Activated CD4-positive, alpha-beta T cell treated with anti-CD3 and anti-CD28 coated beads, Interleukin-2, Interleukin-4, amounts not matched to agents 100 ng/mL and 50 ng/mL, durations not matched to agents 16 hours and 8 hours (primary cell): ENCODE measurements around the gene LRR1.

ENCODE experiments used
- DNase-seq: peaks from one replicate; pipeline ENCODE4 v3.0.0-alpha.2; 2020; ENCODE audit warnings: low spot score

Gene LRR1, protein sequence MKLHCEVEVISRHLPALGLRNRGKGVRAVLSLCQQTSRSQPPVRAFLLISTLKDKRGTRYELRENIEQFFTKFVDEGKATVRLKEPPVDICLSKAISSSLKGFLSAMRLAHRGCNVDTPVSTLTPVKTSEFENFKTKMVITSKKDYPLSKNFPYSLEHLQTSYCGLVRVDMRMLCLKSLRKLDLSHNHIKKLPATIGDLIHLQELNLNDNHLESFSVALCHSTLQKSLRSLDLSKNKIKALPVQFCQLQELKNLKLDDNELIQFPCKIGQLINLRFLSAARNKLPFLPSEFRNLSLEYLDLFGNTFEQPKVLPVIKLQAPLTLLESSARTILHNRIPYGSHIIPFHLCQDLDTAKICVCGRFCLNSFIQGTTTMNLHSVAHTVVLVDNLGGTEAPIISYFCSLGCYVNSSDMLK

GRCh38 chr14:49598485-49599300 lies at the start of gene LRR1:
TSS of gene LRR1 (plus strand) at chr14:49598940. CDS start at chr14:49599021, 81 bp downstream.
- peak; percentile 88 for DNase-seq

DNA sequence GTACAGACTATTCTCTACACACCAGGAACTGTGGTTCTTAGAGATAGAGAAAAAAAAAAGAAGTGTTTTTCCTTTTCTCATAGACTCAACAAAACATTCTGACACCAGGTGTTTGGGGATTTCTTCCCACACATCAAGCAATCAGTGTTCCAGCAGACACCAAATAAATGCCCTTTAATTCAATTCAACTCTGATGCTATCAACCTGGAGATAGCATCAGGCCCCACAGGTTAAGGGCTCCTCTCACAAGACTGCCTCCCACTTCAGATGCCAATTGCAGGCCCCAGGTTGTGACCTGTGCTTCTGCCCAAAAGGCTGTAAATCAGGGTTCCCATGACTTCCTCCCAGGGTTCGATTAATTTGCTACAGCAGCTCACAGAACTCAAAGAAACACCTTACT lies 49.3 kb upstream of the LRR1 start:
- no peak for DNase-seq

GRCh38 chr14:49549881-49550280 lies 48.9 kb upstream of the LRR1 start:
- DNase-seq: no peak

GRCh38 chr14:49550286-49551184 lies 48.2 kb upstream of the LRR1 start:
- DNase-seq: no peak

GRCh38 chr14:49551569-49551968 lies 47.2 kb upstream of the LRR1 start:
- no peak for DNase-seq

GRCh38 chr14:49553106-49553505 lies 45.6 kb upstream of the LRR1 start:
- DNase-seq: no peak

- DNase-seq: no peak
Observed at GRCh38 chr14:49553892-49554291, 44.8 kb upstream of the LRR1 start.

- DNase-seq: no peak
Observed at GRCh38 chr14:49559979-49560768, 38.6 kb upstream of the LRR1 start.

DNA sequence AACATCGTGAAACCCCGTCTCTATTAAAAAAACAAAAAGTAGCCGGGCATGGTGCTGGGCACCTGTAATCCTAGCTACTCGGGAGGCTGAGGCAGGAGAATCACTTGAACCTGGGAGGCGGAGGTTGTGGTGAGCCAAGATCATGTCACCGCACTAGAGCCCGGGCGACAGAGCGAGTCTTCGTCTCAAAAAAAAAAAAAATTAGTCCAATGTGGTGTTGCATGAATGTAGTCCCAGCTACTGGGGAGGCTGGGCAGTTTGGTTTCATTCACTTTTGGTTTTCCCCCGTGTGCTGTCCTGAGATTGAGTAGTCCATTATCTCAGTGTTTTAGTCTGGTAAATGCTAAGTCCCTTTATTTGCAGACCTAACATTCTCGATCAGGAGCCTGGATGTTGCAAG lies 32.0 kb upstream of the LRR1 start:
- DNase-seq: no peak

DNA sequence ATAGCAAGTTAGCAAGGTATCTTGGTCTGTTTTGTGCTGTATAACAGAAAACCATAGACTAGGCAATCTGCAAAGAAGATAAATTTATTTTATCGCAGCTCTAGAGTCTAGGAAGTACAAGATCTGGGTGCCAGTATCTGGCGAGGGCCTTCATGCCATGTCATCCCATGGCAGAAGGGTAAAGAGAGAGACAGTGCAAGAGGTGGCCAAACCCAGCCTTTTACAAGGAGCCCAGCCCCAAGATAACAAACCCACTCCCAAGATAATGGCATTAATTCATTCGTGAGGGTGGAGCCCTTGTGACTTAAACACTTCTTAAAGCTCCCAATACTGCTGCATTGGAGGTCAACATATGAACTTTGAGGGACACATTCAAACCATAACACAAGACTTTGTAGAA lies 29.5 kb upstream of the LRR1 start:
- DNase-seq: no peak

DNA sequence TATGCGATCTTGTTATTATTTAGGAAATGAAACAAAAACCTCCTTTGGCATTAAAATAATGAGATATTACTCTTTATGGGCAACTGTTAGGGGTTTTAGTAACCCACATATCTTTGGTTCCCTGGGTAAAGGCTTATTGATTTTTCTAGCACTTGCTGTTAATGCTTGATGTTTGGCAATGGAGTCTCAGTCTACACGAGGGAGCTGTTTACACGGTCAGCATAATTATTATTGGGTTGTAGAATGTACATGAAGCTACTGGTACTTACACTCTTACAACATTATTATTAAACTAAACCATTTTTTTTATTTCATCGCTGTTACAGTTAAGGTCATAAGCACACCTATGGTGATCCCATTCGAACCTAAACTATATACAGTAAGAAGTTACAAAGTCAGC lies 24.7 kb upstream of the LRR1 start:
- DNase-seq: no peak

GRCh38 chr14:49578141-49578540 lies 20.6 kb upstream of the LRR1 start:
- no peak for DNase-seq

DNA sequence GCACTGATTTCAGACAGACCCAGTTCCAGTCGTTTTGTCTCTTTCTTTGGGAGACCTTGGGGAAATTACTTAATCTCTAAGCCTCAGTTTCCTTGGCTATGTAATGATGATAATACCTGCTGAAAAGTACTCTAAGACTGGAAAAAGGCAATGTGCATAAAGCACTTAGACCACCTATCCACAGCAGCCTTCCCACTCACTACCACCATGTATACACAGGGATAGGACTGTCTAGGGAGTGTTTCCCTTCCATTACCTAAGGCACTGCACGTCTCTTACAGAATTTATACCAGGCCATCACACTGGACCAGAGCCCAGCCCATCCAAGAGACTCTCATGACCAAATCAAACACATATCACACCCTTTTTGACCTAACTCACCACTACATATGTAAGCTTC lies 18.9 kb upstream of the LRR1 start:
- DNase-seq: no peak

DNA sequence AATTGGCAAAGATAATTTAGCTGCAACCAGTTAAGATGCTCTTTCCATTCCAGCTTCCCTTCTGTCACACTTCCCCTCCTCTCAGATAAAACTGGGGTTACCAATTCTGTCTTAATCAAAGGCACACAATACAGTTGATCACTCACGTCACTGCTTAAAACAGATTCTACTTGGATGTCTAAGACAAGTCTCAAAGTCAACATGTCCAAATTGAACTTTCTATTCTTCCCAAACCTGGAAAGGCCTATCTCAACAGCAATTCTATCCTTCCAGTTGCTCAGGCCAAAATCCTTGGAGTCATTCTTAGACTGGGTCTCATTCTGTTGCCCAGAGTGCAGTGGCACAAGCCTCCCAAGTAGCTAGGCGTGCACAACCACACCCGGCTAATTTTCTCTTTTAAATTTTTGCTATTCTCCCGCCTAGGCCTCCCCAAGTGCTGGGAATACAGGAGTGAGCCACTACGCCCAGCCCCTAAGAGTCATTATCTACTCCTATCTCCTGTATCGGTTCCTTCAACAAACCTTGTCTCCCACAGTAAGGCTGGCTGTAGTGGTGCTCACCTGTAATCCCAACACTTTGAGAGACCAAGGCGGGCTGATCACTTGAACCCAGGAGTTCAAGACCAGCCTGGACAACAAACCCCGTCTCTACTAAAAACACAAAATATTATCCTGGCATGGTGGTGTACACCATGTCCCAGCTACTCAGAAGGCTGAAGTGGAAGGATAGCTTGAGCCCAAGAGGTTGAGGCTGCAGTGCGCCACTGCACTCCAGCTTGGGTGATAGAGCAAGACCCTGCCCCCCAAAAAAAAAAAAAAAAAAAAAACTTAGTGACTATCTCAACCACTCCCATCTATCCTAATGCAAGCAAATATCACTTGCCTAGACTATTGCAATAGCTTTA lies 17.3 kb upstream of the LRR1 start:
- DNase-seq: no peak

GRCh38 chr14:49582113-49582977 lies 16.4 kb upstream of the LRR1 start:
- no peak for DNase-seq

- no peak for DNase-seq
Observed at GRCh38 chr14:49583629-49584028, 15.1 kb upstream of the LRR1 start.

DNA sequence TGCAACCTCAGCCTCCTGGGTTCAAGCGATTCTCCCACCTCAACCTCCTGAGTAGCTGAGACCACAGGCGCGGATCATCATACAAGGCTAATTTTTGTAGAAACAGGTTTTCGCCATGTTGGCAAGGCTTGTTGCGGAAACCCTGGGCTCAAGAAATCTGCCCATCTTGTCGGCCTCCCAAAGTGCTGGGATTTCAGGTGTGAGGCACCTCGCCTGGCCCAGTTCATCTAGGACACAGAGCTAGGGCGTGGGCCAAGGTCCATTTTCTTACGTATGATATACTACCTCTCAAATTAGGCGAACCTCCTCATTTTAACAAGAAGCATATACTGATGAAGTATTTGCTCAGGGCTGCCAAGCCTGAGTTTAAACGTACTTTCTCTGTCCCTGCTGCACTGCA lies 14.7 kb upstream of the LRR1 start:
- DNase-seq: no peak

- DNase-seq: peak; percentile 43
Observed at GRCh38 chr14:49584981-49585640, 13.6 kb upstream of the LRR1 start.
